Nephron progenitor cell (in vitro differentiated cells): Measurements from ENCODE around the gene NUP43.

Source experiments
- DNase-seq: peaks from one replicate; pipeline ENCODE4 v3.0.0; 2021
- H3K27ac Mint-ChIP-seq: 2 replicates; pipeline ENCODE4 v1.8.0; 2021; ENCODE audit warnings: mild to moderate bottlenecking, moderate library complexity, mixed read lengths
- H3K27me3 Mint-ChIP-seq: 2 replicates; pipeline ENCODE4 v1.8.0; 2021; ENCODE audit warnings: mild to moderate bottlenecking, low read depth, mixed read lengths; ENCODE audit not compliant: poor library complexity
- H3K36me3 Mint-ChIP-seq: 2 replicates; pipeline ENCODE4 v1.8.0; 2021; ENCODE audit warnings: low read depth, mixed read lengths
- H3K4me1 Mint-ChIP-seq: 2 replicates; pipeline ENCODE4 v1.8.0; 2021; ENCODE audit warnings: mixed read lengths
- H3K4me3 Mint-ChIP-seq: 2 replicates; pipeline ENCODE4 v1.8.0; 2021; ENCODE audit warnings: mild to moderate bottlenecking, moderate library complexity, mixed read lengths
- H3K9me3 Mint-ChIP-seq: 2 replicates; pipeline ENCODE4 v1.8.0; 2021; ENCODE audit warnings: mild to moderate bottlenecking, moderate library complexity, mixed read lengths
- TF ChIP-seq, protein P1 (sequence below): fragments of 200-600 bp; sonication (generic); IDR thresholded peaks from 2 replicates; pipeline ENCODE4 v1.5.0; 2021; ENCODE audit warnings: antibody characterized with exemption

Gene NUP43

DNA sequence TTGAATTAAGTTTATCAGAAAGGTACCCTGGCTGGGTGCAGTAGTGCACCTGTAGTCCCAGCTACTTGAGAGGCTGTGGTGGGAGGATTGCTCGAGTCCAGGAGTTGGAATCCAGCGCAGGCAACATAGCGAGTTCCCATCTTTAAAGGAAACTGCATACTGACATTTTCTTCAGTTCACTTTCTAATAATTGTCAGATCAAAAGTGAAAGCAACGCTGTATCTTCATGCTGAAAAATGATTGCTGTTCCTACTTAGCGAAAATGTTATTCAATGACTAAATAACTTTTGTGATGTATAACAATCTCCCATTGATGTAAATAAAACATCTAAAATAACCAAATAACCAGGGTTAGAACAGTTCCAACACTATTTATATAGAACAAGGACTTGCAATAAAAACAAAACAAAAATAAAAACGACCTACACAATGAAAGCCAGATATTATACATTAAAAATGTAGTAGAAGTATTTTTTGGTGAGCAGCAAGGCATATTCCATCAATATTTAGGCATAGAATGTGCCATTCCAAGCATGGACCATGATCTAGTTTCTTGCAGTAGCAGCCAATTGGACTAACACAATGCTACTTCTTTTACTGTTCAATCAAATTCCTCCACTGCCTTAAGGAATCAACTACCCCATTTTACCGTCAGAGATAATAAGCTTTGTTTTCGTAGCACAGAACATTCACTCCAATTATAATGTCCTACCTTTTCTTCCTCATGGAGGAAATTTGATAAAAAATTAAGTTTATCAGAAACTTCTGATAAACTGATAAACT, 30.0 kb downstream of the NUP43 start:
- H3K4me1 Mint-ChIP-seq, result peaks cover 24% of the 10 kb centered on the region
- DNase-seq, result no peak
- H3K9me3 Mint-ChIP-seq, result no peaks in the 10 kb centered on the region
- peaks cover 38% of the 10 kb centered on the region for H3K36me3 Mint-ChIP-seq
- TF ChIP-seq, protein P1, sequence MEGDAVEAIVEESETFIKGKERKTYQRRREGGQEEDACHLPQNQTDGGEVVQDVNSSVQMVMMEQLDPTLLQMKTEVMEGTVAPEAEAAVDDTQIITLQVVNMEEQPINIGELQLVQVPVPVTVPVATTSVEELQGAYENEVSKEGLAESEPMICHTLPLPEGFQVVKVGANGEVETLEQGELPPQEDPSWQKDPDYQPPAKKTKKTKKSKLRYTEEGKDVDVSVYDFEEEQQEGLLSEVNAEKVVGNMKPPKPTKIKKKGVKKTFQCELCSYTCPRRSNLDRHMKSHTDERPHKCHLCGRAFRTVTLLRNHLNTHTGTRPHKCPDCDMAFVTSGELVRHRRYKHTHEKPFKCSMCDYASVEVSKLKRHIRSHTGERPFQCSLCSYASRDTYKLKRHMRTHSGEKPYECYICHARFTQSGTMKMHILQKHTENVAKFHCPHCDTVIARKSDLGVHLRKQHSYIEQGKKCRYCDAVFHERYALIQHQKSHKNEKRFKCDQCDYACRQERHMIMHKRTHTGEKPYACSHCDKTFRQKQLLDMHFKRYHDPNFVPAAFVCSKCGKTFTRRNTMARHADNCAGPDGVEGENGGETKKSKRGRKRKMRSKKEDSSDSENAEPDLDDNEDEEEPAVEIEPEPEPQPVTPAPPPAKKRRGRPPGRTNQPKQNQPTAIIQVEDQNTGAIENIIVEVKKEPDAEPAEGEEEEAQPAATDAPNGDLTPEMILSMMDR, result no peak
- no peaks in the 10 kb centered on the region for H3K27me3 Mint-ChIP-seq
- H3K4me3 Mint-ChIP-seq, result peak overlapping the region; percentile 93
- H3K27ac Mint-ChIP-seq, result no peak overlapping the region

DNA sequence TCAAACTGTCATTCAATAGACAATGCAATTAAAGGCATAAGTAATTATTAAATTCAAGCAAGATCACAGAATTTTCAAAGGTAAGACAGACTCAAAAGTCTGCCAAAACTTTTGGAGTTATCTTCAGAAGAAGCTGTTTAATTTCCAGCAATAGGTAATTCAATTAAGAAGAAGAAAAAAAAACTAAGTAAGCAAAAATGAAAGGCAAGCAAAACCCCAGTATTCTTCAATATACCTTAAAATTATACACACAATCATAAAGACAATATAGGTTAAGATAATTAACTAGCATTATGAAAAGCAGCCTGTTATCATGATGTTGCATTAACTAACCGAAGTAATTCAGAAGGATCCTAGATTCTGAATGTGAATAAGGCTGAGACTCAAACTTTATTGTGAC, 31.9 kb downstream of the NUP43 start:
- DNase-seq, result no peak
- H3K9me3 Mint-ChIP-seq, result no peaks in the 10 kb centered on the region
- H3K27me3 Mint-ChIP-seq, result no peaks in the 10 kb centered on the region
- H3K4me3 Mint-ChIP-seq, result no peak overlapping the region
- H3K36me3 Mint-ChIP-seq, result peaks cover 36% of the 10 kb centered on the region
- H3K4me1 Mint-ChIP-seq, result peaks cover 35% of the 10 kb centered on the region
- TF ChIP-seq, protein P1, result no peak
- H3K27ac Mint-ChIP-seq, result no peak overlapping the region

DNA sequence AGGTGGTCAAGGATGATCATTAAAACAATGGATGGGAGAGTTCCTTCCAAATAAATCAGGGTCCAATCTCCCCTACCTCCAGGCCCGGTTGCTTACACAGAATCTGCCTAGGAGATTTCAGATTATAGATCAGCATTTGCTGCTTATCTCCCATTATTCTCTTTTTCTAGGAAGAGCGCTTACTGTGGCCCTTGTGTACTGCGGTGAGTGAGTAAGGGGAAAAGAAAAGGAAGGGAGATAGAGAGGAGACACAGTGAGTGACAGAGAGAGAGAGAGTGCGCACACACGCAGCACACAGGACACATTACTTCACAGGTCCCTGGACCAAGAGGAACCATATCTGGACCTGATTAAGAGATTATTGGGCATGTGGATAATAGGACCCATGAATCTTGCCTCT, 34.6 kb downstream of the NUP43 start:
- Mint-ChIP-seq H3K9me3 (no peaks in the 10 kb centered on the region), H3K4me1 (peaks cover 33% of the 10 kb centered on the region), H3K4me3 (no peak overlapping the region), H3K27me3 (no peaks in the 10 kb centered on the region), H3K27ac (no peak overlapping the region), H3K36me3 (peaks cover 34% of the 10 kb centered on the region)
- no peak for DNase-seq
- TF ChIP-seq, protein P1, result no peak

GRCh38 chr6:149701714-149702113, 44.6 kb downstream of the NUP43 start:
- peaks cover 31% of the 10 kb centered on the region for H3K36me3 Mint-ChIP-seq
- H3K4me3 Mint-ChIP-seq, result no peak overlapping the region
- peaks cover 9% of the 10 kb centered on the region for H3K4me1 Mint-ChIP-seq
- no peaks in the 10 kb centered on the region for H3K9me3 Mint-ChIP-seq
- TF ChIP-seq, protein P1, result no peak
- peak overlapping the region; percentile 19 for H3K27ac Mint-ChIP-seq
- no peak for DNase-seq
- H3K27me3 Mint-ChIP-seq, result no peaks in the 10 kb centered on the region

DNA sequence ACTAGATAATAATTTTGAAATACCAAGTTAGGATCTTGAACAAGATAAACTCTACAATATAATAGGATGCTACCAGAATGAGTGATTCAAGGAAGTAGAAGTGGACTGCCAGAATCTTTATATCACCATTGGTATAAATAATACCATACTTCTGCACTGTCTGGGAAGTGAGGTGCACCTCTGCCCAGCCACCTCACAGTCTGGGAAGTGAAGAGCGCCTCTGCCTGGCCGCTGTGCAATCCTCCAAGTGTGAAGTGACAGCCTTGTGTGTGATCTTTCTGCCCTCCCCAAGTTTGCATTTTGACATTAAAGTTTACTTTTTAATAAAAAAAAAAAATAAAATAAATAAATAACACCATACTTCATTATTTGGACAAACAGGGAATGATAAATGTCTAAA, 47.2 kb downstream of the NUP43 start:
- H3K27ac Mint-ChIP-seq, result no peak overlapping the region
- TF ChIP-seq, protein P1, result no peak
- no peak for DNase-seq
- no peaks in the 10 kb centered on the region for H3K4me1 Mint-ChIP-seq
- H3K36me3 Mint-ChIP-seq, result peaks cover 37% of the 10 kb centered on the region
- H3K9me3 Mint-ChIP-seq, result no peaks in the 10 kb centered on the region
- no peaks in the 10 kb centered on the region for H3K27me3 Mint-ChIP-seq
- no peak overlapping the region for H3K4me3 Mint-ChIP-seq

GRCh38 chr6:149698175-149698574, 48.2 kb downstream of the NUP43 start:
- TF ChIP-seq, protein P1, result no peak
- Mint-ChIP-seq H3K4me3 (no peak overlapping the region), H3K4me1 (no peaks in the 10 kb centered on the region), H3K9me3 (no peaks in the 10 kb centered on the region), H3K27me3 (peaks cover 2% of the 10 kb centered on the region), H3K27ac (no peak overlapping the region), H3K36me3 (peaks cover 36% of the 10 kb centered on the region)
- no peak for DNase-seq
